NCI-H146 (cell line): Measurements from ENCODE around the gene NFRKB.
A peak's percentile ranks its signal among the peaks of the same experiment; 100 is the strongest.

Source experiments
- DNase-seq: peaks from one replicate; lab custom pipeline; 2025; lab: John Stamatoyannopoulos, UW

NFRKB gene

GRCh38 chr11:129895126-129896041, at the start of gene NFRKB:
TSS of gene NFRKB (minus strand) at chr11:129895578. CDS start at chr11:129892849, 2,729 bp downstream.
- peak; percentile 82 for DNase-seq

- no peak for DNase-seq
Measured at GRCh38 chr11:129944696-129945095, 49.3 kb upstream of the NFRKB start.

DNA sequence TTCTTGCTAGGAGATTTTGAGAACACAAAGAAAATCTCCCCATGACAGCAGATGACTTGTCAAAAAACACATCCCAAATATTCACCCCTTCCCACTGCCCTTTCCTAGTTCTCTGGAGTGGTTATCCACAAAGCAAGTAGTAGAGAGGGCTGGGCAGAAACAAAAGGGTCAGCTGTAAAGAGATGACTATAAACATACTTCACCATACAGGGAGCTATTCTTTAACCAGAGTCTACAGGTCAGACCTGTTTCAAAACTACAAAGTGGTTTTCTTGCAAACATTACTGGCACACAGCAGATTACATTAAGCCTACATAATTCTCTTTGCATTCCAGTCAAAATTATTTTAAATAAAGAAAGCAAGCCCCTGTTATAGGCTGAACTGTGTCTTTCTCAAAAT, 47.7 kb upstream of the NFRKB start:
- DNase-seq = no peak

- DNase-seq = no peak
Measured at GRCh38 chr11:129939510-129939909, 44.1 kb upstream of the NFRKB start.

DNA sequence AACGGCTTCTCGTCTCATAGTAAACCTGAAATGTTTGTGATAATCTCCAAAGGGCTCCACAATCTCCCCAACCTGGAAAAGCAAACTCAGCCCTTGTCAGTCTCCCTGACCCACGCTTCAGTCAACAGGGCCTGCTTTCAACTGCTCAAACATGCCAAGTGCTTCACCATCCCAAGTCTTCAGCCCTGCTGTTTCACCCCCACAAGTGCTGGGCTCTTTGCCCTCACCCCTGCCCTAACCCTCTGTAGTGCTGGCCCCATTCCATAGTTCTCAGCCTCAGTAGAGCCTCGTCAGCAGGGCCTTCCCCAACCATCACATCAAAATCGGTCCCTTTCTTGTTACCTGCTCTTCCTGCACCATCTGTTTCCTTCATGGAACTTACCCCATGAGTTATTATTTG, 43.4 kb upstream of the NFRKB start:
- no peak for DNase-seq

DNA sequence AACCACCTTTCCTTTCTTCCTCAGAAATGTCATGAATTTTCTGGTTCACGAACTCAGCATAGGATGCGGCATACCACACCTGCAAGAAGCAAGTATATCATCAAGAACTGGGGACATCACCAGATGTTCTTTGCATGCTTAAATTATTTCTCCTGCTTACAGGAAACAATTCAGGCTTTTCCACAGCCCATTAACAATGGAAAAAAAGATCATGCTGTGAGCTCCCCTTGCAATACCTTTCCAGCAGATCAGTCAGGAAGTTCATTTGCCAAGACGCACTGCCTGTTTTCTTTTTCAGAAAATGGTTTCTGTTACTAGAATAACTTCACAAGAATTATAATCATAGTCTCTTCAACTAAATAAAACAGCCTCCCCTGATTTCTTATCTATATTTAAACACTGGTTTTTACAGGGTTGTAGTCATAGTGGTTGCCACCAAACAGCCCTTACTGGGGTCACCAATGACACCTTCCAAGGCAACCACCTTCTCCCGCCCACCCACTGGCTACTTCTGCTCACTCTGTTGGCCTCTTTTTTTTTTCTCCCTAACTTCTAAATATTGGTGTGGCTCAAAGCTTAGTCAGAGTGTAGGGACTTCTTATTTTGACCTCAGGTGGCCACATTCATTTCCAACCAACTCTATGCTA, 42.3 kb upstream of the NFRKB start:
- DNase-seq = peak; percentile 35

DNA sequence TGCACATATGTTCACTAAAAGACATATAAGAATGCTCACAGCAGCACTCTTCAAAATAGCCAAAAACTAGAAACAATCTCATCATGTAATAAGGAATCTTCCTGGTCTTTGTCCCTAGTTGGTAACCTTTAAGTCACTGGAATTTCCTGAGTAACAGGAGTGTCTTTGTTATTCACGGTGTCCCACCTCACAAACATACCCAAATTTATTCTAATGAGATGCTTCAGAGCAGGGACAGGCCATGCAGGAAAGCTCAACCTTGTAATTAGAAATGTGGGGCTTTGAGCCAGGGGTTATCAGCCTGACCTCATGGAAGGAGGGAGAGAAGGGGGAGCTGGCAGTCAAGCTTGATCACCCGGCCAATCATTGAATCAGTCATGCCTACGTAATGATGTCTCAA, 40.3 kb upstream of the NFRKB start:
- DNase-seq = no peak

- DNase-seq = no peak
Measured at GRCh38 chr11:129933891-129934290, 38.5 kb upstream of the NFRKB start.

DNA sequence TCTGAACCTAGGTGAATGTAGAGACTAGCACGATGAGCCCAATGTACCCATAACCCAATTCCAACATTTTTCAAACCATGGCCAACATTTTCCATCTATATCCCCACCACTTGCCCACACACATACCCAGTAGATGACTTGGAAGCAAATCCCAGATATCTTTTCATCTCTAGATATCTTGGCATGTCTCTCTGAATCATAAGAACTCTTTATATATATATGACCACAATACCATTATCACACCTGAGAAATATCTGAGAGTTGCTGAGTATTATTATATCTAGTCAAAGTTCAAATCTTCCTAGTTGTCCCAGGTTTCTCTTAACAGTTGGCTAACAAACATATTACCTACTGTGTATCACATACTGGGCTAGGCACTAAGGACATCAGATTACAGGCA, 37.9 kb upstream of the NFRKB start:
- DNase-seq = no peak

DNA sequence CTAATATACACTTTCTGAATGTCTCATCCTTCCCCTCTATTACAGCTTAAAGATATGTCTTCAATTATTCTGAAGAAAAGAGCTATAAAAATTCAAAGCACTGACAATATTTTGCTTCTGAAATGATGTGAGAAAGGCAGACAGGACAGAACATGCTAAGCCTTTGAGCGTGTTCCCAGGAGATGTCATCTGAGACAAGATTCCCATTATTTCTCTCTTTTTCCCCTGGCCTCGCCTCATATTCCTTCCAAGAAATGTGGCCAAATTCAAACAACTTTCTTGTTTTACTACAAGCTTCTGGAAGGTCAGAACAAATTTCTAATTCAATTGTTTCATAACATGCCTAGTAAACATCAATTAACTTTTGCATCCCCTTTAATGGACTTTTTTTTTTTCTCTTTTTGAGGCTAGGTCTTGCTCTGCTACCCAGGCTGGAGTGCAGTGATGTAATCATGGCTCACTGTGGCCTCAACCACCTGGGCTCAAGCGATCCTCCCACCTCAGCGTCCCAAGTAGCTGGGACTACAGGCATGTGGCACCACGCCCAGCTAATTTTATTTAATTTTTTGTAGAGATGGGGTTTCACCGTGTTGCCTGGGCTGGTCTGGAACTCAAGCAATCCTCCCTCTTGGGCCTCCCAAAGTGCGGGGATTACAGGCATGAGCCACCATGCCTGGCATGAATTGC, 37.1 kb upstream of the NFRKB start:
- no peak for DNase-seq

GRCh38 chr11:129930743-129931142, 35.4 kb upstream of the NFRKB start:
- DNase-seq = no peak

DNA sequence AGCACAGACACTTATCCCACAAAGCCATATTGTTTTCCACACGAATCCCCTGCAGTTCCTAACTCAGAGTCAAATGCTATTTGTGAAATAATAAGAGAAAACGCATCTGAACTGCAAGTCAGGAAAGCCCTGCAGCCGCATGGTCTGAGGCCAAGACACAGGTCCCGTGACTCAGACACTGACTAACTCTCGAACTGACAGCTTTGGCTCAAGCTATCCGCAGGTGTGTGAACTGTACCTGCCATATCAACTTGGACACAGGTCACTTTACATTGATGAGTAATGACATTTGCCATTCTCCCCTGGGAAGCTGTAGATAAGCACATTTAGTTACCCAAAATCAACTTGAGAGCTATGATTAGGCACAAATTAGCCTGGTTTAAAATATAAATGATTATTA, 34.9 kb upstream of the NFRKB start:
- DNase-seq = no peak

- DNase-seq = no peak
Measured at GRCh38 chr11:129929721-129930120, 34.3 kb upstream of the NFRKB start.

GRCh38 chr11:129928923-129929692, 33.7 kb upstream of the NFRKB start:
- DNase-seq = no peak

DNA sequence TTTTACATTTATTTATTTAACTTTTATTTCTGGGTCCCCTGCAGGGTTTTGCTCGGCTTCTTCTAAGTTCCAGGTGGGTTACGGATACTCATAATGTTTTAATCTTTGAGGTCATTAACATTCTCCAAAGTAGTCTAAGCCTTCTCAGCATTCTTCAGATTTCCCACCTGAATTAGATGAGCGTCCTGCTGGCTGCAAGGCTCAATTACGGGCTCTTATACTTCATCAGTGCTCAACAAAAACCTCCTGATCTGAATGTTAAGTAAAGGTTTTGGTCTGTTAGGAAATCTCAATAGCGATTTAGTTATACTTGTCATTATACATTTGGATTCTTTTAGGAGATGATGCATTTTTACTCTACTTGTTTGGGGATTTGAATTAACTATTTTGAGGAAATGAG, 27.3 kb upstream of the NFRKB start:
- no peak for DNase-seq

- no peak for DNase-seq
Measured at GRCh38 chr11:129918361-129918760, 23.0 kb upstream of the NFRKB start.

- no peak for DNase-seq
Measured at GRCh38 chr11:129917231-129917630, 21.9 kb upstream of the NFRKB start.

DNA sequence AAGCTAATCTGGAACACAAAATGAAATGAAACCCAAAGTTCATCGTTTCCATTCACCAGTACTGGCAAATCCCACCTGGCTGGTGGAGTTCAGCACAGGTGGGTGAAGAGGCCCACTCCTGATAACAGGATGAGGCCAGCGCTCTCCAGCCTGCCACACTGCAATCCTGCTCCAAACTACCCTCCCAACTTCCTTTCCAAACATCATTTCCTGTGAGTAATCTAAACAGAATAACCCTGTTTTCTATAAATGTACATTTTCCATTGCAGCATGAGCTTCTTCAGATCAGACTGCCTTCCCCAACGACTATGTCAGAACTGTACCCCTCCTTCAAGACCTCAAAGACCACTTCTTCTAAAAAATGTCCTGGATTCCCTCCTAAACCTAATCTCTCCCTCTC, 15.9 kb upstream of the NFRKB start:
- no peak for DNase-seq

GRCh38 chr11:129910360-129910759, 15.0 kb upstream of the NFRKB start:
- no peak for DNase-seq

GRCh38 chr11:129905402-129905801, 10.0 kb upstream of the NFRKB start:
- no peak for DNase-seq

DNA sequence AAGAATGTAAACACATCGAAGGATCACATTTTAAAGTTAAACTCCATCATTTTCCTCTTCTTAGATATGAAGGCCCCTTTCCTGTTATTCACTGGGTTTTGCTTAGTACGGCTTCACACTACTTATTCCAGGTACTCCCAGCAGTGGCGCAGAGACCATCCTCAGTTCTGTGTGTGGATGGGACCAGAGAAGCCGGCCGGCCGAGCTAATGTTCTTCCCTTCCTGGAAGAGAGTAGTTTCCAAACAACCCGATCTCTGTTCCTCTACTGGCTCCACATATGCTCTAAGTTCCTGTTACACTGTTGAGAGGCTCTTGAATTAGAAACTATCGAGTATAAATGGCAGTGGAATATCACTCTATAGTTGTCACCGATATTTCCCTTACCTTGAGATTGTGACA, 684 bp upstream of the NFRKB start:
- DNase-seq = peak; percentile 12
